WTC11 (cell line): ENCODE data around the gene EPC1. TPM values are rescaled to one million over a fixed set of nuclear protein-coding genes. Genes with fewer than 3 reads are reported as not detected.

Experiments
- ATAC-seq: fragments of 200-7000 bp; cut with Tn5 transposase; 2 replicates; pipeline ENCODE4 v1.10.0; 2021; ENCODE audit warnings: mild to moderate bottlenecking, moderate library complexity
- CTCF ChIA-PET: fragments of 300-600 bp; sonication (Branson Sonifier 250); formaldehyde crosslinking; loops from one replicate; lab custom pipeline; 2021; ENCODE audit warnings: antibody characterized with exemption; lab: Charles Lee
- POLR2A ChIA-PET: fragments of 350-600 bp; sonication (Branson Sonifier 250); formaldehyde crosslinking; loops from one replicate; lab custom pipeline; 2021; ENCODE audit warnings: antibody characterized with exemption; lab: Charles Lee
- DNase-seq: peaks from one replicate; pipeline ENCODE4 v3.0.0; 2021; ENCODE audit warnings: low spot score
- H3K27ac Mint-ChIP-seq: 2 replicates; pipeline ENCODE4 v1.8.0; 2021; ENCODE audit warnings: mixed read lengths
- H3K27me3 Mint-ChIP-seq: 2 replicates; pipeline ENCODE4 v1.8.0; 2021; ENCODE audit warnings: low read depth, mild to moderate bottlenecking, moderate library complexity, mixed read lengths
- H3K36me3 Mint-ChIP-seq: 2 replicates; pipeline ENCODE4 v1.8.0; 2021; ENCODE audit warnings: mixed read lengths
- H3K4me1 Mint-ChIP-seq: 2 replicates; pipeline ENCODE4 v1.8.0; 2022; ENCODE audit warnings: mixed read lengths
- H3K4me3 Mint-ChIP-seq: 2 replicates; pipeline ENCODE4 v1.8.0; 2021; ENCODE audit warnings: mild to moderate bottlenecking, moderate library complexity, mixed read lengths
- H3K9me3 Mint-ChIP-seq: 2 replicates; pipeline ENCODE4 v1.8.0; 2021; ENCODE audit warnings: mixed read lengths
- ATF6 ChIP-seq: sonication (generic); formaldehyde crosslinking; IDR thresholded peaks from 2 replicates; pipeline ENCODE4 v1.8.1; 2023; ENCODE audit warnings: mild to moderate bottlenecking, missing genetic modification reagents
- CREM ChIP-seq: sonication (generic); formaldehyde crosslinking; IDR thresholded peaks from 2 replicates; pipeline ENCODE4 v1.8.1; 2022; ENCODE audit warnings: mild to moderate bottlenecking, missing genetic modification reagents, moderate library complexity
- FOXP1 ChIP-seq: sonication (generic); formaldehyde crosslinking; IDR thresholded peaks from 2 replicates; pipeline ENCODE4 v1.8.0; 2022; ENCODE audit warnings: missing genetic modification reagents, mild to moderate bottlenecking, moderate library complexity, borderline replicate concordance
- JAZF1 ChIP-seq: fragments of 250-450 bp; sonication (Bioruptor Pico); IDR thresholded peaks from 2 replicates; pipeline ENCODE4 v1.9.0; 2021; ENCODE audit warnings: moderate library complexity, mild to moderate bottlenecking, inconsistent platforms
- NR3C1 ChIP-seq: sonication (generic); formaldehyde crosslinking; conservative IDR thresholded peaks from 2 replicates; pipeline ENCODE4 v1.8.1; 2023; ENCODE audit warnings: low read depth, mild to moderate bottlenecking, missing genetic modification reagents
- SMAD3 ChIP-seq: sonication (generic); formaldehyde crosslinking; IDR thresholded peaks from 2 replicates; pipeline ENCODE4 v1.8.0; 2022; ENCODE audit warnings: missing genetic modification reagents, mild to moderate bottlenecking, borderline replicate concordance
- SP1 ChIP-seq: sonication (generic); formaldehyde crosslinking; conservative IDR thresholded peaks from 2 replicates; pipeline ENCODE4 v1.8.1; 2022; ENCODE audit warnings: missing genetic modification reagents
- STAT6 ChIP-seq: sonication (generic); formaldehyde crosslinking; conservative IDR thresholded peaks from 2 replicates; pipeline ENCODE4 v1.8.1; 2023; ENCODE audit warnings: mild to moderate bottlenecking, low read depth, missing genetic modification reagents, moderate library complexity
- ZNF425 ChIP-seq: fragments of 250-450 bp; sonication (Bioruptor Pico); conservative IDR thresholded peaks from 2 replicates; pipeline ENCODE4 v1.9.0; 2021; ENCODE audit warnings: mild to moderate bottlenecking
- total RNA-seq: library from RNA; stranded (reverse); gene quantifications from 3 replicates; pipeline ENCODE4 v1.2.3, GENCODE V29; 2021
- TF ChIP-seq, protein P1 (sequence below): fragments of 250-450 bp; sonication (Bioruptor Pico); IDR thresholded peaks from 2 replicates; pipeline ENCODE4 v1.8.0; 2021; ENCODE audit warnings: mild to moderate bottlenecking
- TF ChIP-seq, protein P2 (sequence below): sonication (generic); formaldehyde crosslinking; IDR thresholded peaks from 2 replicates; pipeline ENCODE4 v1.8.1; 2023; ENCODE audit warnings: mild to moderate bottlenecking, moderate library complexity, missing genetic modification reagents

EPC1 gene
- total RNA-seq, 1 experiment from 2014 or later: 22.5 TPM

DNA sequence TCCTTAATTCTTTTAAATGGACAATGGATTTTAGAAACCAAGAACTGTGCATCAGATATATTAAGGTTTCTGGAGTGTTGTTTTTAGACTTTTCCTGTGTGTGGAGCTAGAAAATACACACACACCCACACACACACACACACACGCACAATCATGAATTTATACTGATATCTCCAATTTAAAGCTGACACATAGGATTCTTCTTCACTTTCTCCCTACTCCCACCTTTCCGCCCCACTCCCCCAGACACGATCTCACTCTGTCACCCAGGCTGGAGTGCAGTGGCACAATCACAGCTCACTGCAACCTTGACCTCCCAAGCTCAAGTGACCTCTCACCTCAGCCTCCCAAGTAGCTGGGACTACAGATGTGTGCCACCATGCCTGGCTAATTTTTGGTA lies 100.3 kb downstream of the EPC1 start:
- no peaks in the 10 kb centered on the region for H3K4me1 Mint-ChIP-seq
- ChIA-PET CTCF (interaction anchor here (1.5 kb wide), 1 partner anchor 10 kb away, joined by 4 read pairs; no protein-coding TSS in a partner anchor), POLR2A (no interaction called here)
- no peak for TF ChIP-seq ATF6 (CRISPR knock-in tag)
- TF ChIP-seq FOXP1 (CRISPR knock-in tag): no peak
- TF ChIP-seq ZNF425 (CRISPR knock-in tag): no peak
- no peak for TF ChIP-seq SP1 (CRISPR knock-in tag)
- no peaks in the 10 kb centered on the region for H3K27me3 Mint-ChIP-seq
- no peaks in the 10 kb centered on the region for H3K36me3 Mint-ChIP-seq
- no peak overlapping the region for H3K4me3 Mint-ChIP-seq
- H3K27ac Mint-ChIP-seq: no peak overlapping the region
- DNase-seq: no peak
- no peaks in the 10 kb centered on the region for H3K9me3 Mint-ChIP-seq
- ATAC-seq: no peak

DNA sequence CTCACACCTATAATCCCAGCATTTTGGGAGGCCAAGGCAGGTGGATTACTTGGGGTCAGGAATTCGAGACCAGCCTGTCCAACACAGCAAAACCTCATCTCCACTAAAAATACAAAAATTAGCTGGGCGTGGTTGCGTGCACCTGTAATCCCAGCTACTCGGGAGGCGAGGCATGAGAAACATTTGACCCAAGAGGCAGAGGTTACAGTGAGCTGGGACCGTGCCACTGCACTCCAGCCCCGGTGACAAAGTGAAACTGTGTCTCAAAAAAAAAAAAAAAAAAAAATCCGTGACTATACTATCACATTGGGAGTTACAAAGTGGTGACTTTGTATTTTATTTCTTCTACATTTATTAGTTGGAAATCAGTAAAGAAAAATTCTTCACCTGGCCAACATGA lies 101.2 kb downstream of the EPC1 start:
- Mint-ChIP-seq H3K4me3 (no peak overlapping the region), H3K36me3 (no peaks in the 10 kb centered on the region), H3K4me1 (no peaks in the 10 kb centered on the region), H3K27ac (no peak overlapping the region), H3K9me3 (no peaks in the 10 kb centered on the region), H3K27me3 (no peaks in the 10 kb centered on the region)
- ChIA-PET CTCF (no interaction called here), POLR2A (no interaction called here)
- ATAC-seq: no peak
- no peak for DNase-seq
- TF ChIP-seq JAZF1 (CRISPR knock-in tag): no peak
- no peak for TF ChIP-seq NR3C1
- TF ChIP-seq, protein P1, sequence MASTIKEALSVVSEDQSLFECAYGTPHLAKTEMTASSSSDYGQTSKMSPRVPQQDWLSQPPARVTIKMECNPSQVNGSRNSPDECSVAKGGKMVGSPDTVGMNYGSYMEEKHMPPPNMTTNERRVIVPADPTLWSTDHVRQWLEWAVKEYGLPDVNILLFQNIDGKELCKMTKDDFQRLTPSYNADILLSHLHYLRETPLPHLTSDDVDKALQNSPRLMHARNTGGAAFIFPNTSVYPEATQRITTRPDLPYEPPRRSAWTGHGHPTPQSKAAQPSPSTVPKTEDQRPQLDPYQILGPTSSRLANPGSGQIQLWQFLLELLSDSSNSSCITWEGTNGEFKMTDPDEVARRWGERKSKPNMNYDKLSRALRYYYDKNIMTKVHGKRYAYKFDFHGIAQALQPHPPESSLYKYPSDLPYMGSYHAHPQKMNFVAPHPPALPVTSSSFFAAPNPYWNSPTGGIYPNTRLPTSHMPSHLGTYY (CRISPR knock-in tag): no peak
- TF ChIP-seq CREM (CRISPR knock-in tag): no peak
- TF ChIP-seq, protein P2, sequence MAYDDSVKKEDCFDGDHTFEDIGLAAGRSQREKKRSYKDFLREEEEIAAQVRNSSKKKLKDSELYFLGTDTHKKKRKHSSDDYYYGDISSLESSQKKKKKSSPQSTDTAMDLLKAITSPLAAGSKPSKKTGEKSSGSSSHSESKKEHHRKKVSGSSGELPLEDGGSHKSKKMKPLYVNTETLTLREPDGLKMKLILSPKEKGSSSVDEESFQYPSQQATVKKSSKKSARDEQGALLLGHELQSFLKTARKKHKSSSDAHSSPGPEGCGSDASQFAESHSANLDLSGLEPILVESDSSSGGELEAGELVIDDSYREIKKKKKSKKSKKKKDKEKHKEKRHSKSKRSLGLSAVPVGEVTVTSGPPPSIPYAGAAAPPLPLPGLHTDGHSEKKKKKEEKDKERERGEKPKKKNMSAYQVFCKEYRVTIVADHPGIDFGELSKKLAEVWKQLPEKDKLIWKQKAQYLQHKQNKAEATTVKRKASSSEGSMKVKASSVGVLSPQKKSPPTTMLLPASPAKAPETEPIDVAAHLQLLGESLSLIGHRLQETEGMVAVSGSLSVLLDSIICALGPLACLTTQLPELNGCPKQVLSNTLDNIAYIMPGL (CRISPR knock-in tag): no peak
- no peak for TF ChIP-seq STAT6
- no peak for TF ChIP-seq SMAD3 (CRISPR knock-in tag)
- TF ChIP-seq ATF6 (CRISPR knock-in tag): no peak
